Trophoblast cell (in vitro differentiated cells and primary cell): Measurements from ENCODE around the gene HLA-E.
A peak's percentile ranks its signal among the peaks of the same experiment; 100 is the strongest.
"Not testable (repeated sequence)": the region's sequence is repeated elsewhere in the genome, so short reads cannot be mapped to it uniquely, and the experiment has no call there.

ENCODE experiments used
- DNase-seq, 2 donors: peaks; one replicate each; pipeline ENCODE4 v3.0.0-alpha.2; 2016
- H2AFZ ChIP-seq: 2 replicates; pipeline ENCODE4 v1.6.1; 2013; ENCODE audit warnings: low read length, moderate library complexity, mild to moderate bottlenecking; ENCODE audit not compliant: insufficient read depth, poor library complexity
- H2AK5ac ChIP-seq: 2 replicates; pipeline ENCODE4 v1.6.1; 2013; ENCODE audit warnings: mild to moderate bottlenecking, low read length
- H2BK120ac ChIP-seq: 2 replicates; pipeline ENCODE4 v1.6.1; 2013; ENCODE audit warnings: low read length, mild to moderate bottlenecking, moderate library complexity; ENCODE audit not compliant: insufficient read depth, poor library complexity
- H2BK12ac ChIP-seq: 2 replicates; pipeline ENCODE4 v1.6.1; 2013; ENCODE audit warnings: mild to moderate bottlenecking, low read length, moderate library complexity
- H2BK5ac ChIP-seq: 2 replicates; pipeline ENCODE4 v1.6.1; 2013; ENCODE audit warnings: low read length, low read depth, moderate library complexity, mild to moderate bottlenecking; ENCODE audit not compliant: poor library complexity
- H3K14ac ChIP-seq: 2 replicates; pipeline ENCODE4 v1.6.1; 2013; ENCODE audit warnings: mild to moderate bottlenecking, low read length
- H3K18ac ChIP-seq: 2 replicates; pipeline ENCODE4 v1.6.1; 2013; ENCODE audit warnings: mild to moderate bottlenecking, low read length
- H3K23ac ChIP-seq: 2 replicates; pipeline ENCODE4 v1.6.1; 2013; ENCODE audit warnings: low read length
- H3K27ac ChIP-seq: 2 replicates; pipeline ENCODE4 v1.5.1; 2013; ENCODE audit warnings: low read depth, mild to moderate bottlenecking, inconsistent platforms, low read length, moderate library complexity
- H3K27me3 ChIP-seq: 2 replicates; pipeline ENCODE4 v1.6.1; 2013; ENCODE audit warnings: inconsistent platforms, mild to moderate bottlenecking, low read length, moderate library complexity; ENCODE audit not compliant: insufficient read depth
- H3K36me3 ChIP-seq, 2 experiments: 1 replicate in 1 of 2; 2 replicates in 1 of 2; pipeline ENCODE4 v1.6.1; 2013; ENCODE audit warnings: low read length in 2 of 2, mild to moderate bottlenecking in 2 of 2, moderate library complexity in 1 of 2; ENCODE audit not compliant: insufficient read depth in 2 of 2, control insufficient read depth in 1 of 2
- H3K4ac ChIP-seq: 2 replicates; pipeline ENCODE4 v1.6.1; 2013; ENCODE audit warnings: low read depth, mild to moderate bottlenecking, low read length, moderate library complexity
- H3K4me1 ChIP-seq, 2 experiments: 1 replicate in 1 of 2; 2 replicates in 1 of 2; pipeline ENCODE4 v1.6.1; 2013; ENCODE audit warnings: low read length in 2 of 2, mild to moderate bottlenecking in 2 of 2, moderate library complexity in 1 of 2; ENCODE audit not compliant: insufficient read depth in 2 of 2, control insufficient read depth in 1 of 2
- H3K4me2 ChIP-seq: 2 replicates; pipeline ENCODE4 v1.6.1; 2013; ENCODE audit warnings: inconsistent platforms, mild to moderate bottlenecking, low read length, moderate library complexity
- H3K4me3 ChIP-seq: 2 replicates; pipeline ENCODE4 v1.5.1; 2013; ENCODE audit warnings: mild to moderate bottlenecking, low read depth, low read length, inconsistent platforms
- H3K79me1 ChIP-seq: one replicate; pipeline ENCODE4 v1.6.1; 2013; ENCODE audit warnings: low read length
- H3K79me2 ChIP-seq: 2 replicates; pipeline ENCODE4 v1.6.1; 2013; ENCODE audit warnings: low read length, mild to moderate bottlenecking; ENCODE audit not compliant: control insufficient read depth, insufficient read depth, poor library complexity
- H3K9ac ChIP-seq: 2 replicates; pipeline ENCODE4 v1.6.1; 2013; ENCODE audit warnings: mild to moderate bottlenecking, low read length
- H3K9me3 ChIP-seq: 2 replicates; pipeline ENCODE4 v1.6.1; 2013; ENCODE audit warnings: low read depth, mild to moderate bottlenecking, control low read depth, inconsistent platforms, low read length; ENCODE audit not compliant: insufficient read depth
- H4K12ac ChIP-seq: 2 replicates; pipeline ENCODE4 v1.6.1; 2013; ENCODE audit warnings: low read depth, mild to moderate bottlenecking, low read length, moderate library complexity
- H4K8ac ChIP-seq: 2 replicates; pipeline ENCODE4 v1.6.1; 2013; ENCODE audit warnings: low read depth, mild to moderate bottlenecking, low read length, moderate library complexity
- H4K91ac ChIP-seq: one replicate; pipeline ENCODE4 v1.6.1; 2013; ENCODE audit warnings: low read depth, mild to moderate bottlenecking, low read length, moderate library complexity
- WGBS: extraction: QIAGEN DNeasy Blood & Tissue Kit; methylation state at CpG from one replicate; pipeline ENCODE4 v1.1.7; 2013; ENCODE audit warnings: missing lambda C conversion rate; ENCODE audit not compliant: insufficient read length, insufficient coverage; ENCODE audit errors: extremely low coverage; 5-methylcytosine and 5-hydroxymethylcytosine counted together

HLA-E gene

GRCh38 chr6:30517767-30518504 lies 28.6 kb downstream of the HLA-E start:
- not testable (repeated sequence) for H2BK5ac ChIP-seq, H3K4me2 ChIP-seq, H3K14ac ChIP-seq, H2BK120ac ChIP-seq, DNase-seq, H3K18ac ChIP-seq, H3K79me1 ChIP-seq, H3K4ac ChIP-seq, H3K23ac ChIP-seq, H3K4me3 ChIP-seq, H2BK12ac ChIP-seq, H3K79me2 ChIP-seq, H3K27ac ChIP-seq, H2AFZ ChIP-seq, H4K91ac ChIP-seq, H2AK5ac ChIP-seq, H3K9ac ChIP-seq, H3K27me3 ChIP-seq, H4K8ac ChIP-seq, H4K12ac ChIP-seq, H3K36me3 ChIP-seq, H3K9me3 ChIP-seq, H3K4me1 ChIP-seq
- no CpG with 5 or more reads among the region's 21 CpGs for WGBS

- not testable (repeated sequence) for H3K27me3 ChIP-seq, H3K79me2 ChIP-seq, H3K23ac ChIP-seq, H3K79me1 ChIP-seq, H3K36me3 ChIP-seq, H3K9ac ChIP-seq, H3K4me2 ChIP-seq, H4K8ac ChIP-seq, H2AK5ac ChIP-seq, H3K18ac ChIP-seq, H2BK12ac ChIP-seq, H2BK5ac ChIP-seq, H4K91ac ChIP-seq, DNase-seq, H3K9me3 ChIP-seq, H2AFZ ChIP-seq, H3K14ac ChIP-seq, H3K27ac ChIP-seq, H4K12ac ChIP-seq, H2BK120ac ChIP-seq, H3K4me3 ChIP-seq, H3K4me1 ChIP-seq, H3K4ac ChIP-seq
- WGBS = no CpG with 5 or more reads among the region's 19 CpGs
These were observed 29.3 kb downstream of the HLA-E start for GRCh38 chr6:30518505-30519145.

GRCh38 chr6:30520522-30520921 lies 31.2 kb downstream of the HLA-E start:
- H2AFZ ChIP-seq = no peak overlapping the region

GRCh38 chr6:30521082-30521481 lies 31.8 kb downstream of the HLA-E start:
- not testable (repeated sequence) for H2BK120ac ChIP-seq, H4K12ac ChIP-seq, H3K27me3 ChIP-seq, H4K8ac ChIP-seq, H2AK5ac ChIP-seq, H2AFZ ChIP-seq, H2BK12ac ChIP-seq, H3K79me1 ChIP-seq, H3K4me2 ChIP-seq, H3K4ac ChIP-seq, H3K14ac ChIP-seq, H2BK5ac ChIP-seq, H4K91ac ChIP-seq, H3K79me2 ChIP-seq, H3K9ac ChIP-seq, H3K4me3 ChIP-seq, H3K9me3 ChIP-seq, H3K23ac ChIP-seq, H3K36me3 ChIP-seq, H3K18ac ChIP-seq, H3K4me1 ChIP-seq, DNase-seq
- H3K27ac ChIP-seq = peak overlapping the region; percentile 76
- no CpG with 5 or more reads among the region's 7 CpGs for WGBS

More at GRCh38 chr6:30520522-30520921, 31.2 kb downstream of the HLA-E start:
- Histone ChIP-seq H4K8ac (peak overlapping the region; percentile 52), H2BK5ac (peak overlapping the region; percentile 46), H3K9ac (no peak overlapping the region), H3K79me2 (no peaks in the 10 kb centered on the region), H3K27ac (peak overlapping the region; percentile 84), H2AK5ac (no peak overlapping the region), H3K14ac (peak overlapping the region; percentile 53), H3K4ac (no peak overlapping the region), H3K18ac (peak overlapping the region; percentile 72), H3K4me2 (peak overlapping the region; percentile 15), H3K4me3 (no peak overlapping the region), H2BK12ac (peak overlapping the region; percentile 24), H3K79me1 (peaks cover 8% of the 10 kb centered on the region), H4K12ac (no peak overlapping the region), H3K36me3 (no peaks in the 10 kb centered on the region), H3K4me1 (peaks cover 8 to 9% of the 10 kb centered on the region in 2 experiments), H3K27me3 (no peaks in the 10 kb centered on the region), H4K91ac (no peak overlapping the region), H2BK120ac (peak overlapping the region; percentile 38), H3K9me3 (peaks cover 5% of the 10 kb centered on the region), H3K23ac (no peak overlapping the region)
- no CpG with 5 or more reads among the region's 6 CpGs for WGBS
- DNase-seq = peak in 1 of 2 donors; percentile 56
